HG03378 (cell line): ENCODE results near the gene HCN2.

Source experiments
- ATAC-seq: cut with Tn5 transposase; IDR thresholded peaks from one replicate; pipeline ENCODE4 v1.9.1; 2021; ENCODE audit warnings: mild to moderate bottlenecking, moderate library complexity; ENCODE audit not compliant: unreplicated experiment

HCN2 gene

DNA sequence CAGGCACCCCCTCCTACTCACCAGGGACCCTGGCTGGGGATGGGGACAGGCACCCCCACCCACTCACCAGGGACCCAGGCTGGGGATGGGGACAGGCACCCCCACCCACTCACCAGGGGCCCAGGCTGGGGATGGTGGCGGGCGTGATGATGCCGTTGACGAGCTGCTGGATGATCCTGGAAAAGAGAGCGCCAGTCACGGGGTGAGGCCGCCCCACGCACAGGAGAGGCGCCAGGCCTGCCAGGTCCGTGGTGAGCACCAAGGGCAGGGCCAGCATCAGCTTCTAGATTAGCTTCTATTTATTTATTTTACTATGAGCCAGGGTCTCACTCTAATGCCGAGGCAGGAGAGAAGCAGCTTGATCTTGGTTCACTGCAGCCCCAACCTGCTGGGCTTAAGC, 60.4 kb downstream of the HCN2 start:
- ATAC-seq, result no peak

DNA sequence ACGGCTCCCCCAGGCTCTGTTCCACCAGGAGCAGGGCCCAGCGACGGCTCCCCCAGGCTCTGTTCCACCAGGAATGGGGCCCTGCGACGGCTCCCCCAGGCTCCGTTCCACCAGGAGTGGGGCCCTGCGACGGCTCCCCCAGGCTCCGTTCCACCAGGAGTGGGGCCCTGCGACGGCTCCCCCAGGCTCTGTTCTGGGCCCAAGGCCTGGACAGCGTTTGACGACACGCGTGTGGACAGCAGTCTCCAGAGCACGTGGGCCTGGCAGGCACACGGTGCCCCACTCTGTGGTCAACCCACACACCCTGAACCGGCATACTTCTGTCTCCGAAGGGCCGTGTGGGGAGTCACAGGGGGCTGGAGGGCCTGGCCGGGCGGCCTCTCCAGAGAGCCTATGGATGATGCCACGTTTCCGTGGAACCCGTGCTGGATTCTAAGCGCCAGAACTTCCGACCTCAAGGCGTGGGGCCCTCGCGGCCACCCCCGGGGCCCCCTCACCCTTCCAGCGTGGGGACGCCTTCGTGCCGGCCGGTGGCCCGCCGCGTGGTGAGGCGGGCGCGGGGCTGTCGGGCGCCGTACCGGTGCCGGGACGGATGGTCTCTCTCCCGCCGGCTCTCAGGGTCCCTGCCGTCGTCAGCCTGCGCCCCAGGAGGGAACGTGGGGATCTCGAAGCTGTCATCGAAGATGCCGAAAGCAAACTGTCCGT, 61.6 kb downstream of the HCN2 start:
- ATAC-seq, result no peak

DNA sequence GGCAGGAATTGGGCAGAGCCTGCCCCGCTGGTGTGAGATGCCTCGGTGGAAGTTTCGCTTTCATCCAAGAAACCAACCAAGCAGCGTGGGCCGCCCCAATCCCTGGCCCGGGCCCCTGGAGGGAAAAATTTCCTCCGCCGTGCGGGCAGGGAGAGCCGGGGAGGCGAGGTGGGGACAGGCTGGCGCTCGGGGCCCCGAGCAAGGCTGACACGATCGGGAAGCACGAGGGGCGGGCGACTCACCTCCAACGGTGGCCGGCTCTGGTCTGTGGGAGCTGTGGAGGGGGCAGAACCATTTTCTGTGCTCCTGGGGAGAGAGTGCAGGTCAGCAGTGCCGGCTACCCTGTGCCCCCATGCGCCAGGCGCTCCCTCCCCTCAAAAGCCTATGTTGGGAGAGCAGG, 62.3 kb downstream of the HCN2 start:
- no peak for ATAC-seq

DNA sequence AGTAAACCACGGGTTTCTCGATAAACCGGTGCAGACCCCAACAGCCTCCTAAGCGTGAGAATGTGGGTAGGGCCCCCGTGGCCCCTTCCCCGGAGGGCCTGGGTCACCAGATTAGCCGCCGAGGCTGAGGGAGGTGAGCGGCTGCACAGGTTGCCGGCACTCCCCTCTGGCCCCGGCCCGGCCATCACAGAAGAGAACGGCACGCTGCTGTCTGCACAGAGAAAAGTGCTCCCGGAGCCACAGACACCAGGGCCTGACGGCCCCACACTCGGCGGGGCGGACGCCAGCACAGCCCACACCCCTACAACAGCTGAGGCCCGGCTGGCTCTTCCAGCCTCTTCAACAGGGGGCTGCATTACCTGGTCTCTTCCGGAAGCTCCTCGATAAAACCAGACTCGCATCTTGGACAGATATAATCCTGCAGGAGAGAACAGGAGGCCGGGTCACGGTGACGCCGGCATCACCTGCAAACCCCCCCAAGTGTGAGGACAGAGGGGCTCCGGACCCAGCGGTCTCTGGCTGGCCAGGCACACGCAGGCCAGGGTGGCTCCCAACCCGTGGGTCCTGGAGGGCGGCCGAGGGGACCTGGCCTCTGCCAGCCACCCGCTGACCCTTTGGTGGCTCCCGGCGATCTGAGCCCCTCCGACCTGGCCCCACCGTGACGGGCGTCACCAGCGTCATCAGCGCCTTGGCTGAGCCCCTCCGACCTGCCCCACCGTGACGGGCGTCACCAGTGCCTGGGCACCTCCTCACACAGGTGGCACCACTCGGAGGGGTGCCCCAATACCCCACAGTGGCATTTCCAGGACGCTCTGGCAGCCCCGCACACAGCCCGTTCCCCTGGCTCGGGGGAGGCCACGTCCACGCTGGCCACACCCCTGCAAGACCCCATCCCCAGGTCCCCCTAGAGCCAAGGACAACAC, 63.0 kb downstream of the HCN2 start:
- no peak for ATAC-seq

DNA sequence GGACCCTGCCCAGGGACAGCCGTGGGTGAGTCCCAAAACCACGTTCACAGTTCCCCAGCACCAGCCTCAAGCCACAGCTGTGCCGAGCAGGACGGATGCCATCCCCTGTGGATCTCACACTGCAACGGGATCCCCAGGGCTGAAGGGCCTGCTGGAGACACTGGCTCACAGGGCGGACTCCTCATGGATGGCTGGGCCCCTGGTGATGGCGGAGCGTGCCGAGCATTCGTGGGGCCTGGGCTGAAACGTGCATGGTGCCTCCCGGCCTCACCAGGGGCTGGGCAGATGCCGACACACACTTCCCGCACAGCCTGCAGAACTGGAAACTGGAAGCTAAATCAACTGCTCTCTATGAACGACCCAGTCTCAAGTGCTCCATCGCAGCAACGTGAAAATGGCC, 63.7 kb downstream of the HCN2 start:
- ATAC-seq, result no peak

DNA sequence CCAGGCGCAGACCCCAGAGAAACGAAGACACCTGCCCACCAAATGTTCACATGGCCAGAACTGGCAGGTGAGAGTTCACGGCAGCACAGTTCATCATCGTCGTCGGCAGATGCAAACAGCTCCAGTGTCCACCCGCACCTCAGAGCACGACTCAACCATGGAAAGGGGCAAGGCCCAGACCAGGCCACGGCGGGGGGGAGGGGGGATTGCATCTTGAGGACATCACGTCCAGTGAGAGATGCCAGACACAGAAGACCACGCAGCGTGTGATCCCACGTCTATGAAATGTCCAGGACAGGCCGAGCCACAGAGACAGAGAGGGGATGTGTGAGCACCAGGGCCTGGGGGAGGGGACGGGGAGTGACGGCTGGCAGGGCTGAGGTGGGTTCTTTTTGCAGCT, 66.0 kb downstream of the HCN2 start:
- no peak for ATAC-seq

DNA sequence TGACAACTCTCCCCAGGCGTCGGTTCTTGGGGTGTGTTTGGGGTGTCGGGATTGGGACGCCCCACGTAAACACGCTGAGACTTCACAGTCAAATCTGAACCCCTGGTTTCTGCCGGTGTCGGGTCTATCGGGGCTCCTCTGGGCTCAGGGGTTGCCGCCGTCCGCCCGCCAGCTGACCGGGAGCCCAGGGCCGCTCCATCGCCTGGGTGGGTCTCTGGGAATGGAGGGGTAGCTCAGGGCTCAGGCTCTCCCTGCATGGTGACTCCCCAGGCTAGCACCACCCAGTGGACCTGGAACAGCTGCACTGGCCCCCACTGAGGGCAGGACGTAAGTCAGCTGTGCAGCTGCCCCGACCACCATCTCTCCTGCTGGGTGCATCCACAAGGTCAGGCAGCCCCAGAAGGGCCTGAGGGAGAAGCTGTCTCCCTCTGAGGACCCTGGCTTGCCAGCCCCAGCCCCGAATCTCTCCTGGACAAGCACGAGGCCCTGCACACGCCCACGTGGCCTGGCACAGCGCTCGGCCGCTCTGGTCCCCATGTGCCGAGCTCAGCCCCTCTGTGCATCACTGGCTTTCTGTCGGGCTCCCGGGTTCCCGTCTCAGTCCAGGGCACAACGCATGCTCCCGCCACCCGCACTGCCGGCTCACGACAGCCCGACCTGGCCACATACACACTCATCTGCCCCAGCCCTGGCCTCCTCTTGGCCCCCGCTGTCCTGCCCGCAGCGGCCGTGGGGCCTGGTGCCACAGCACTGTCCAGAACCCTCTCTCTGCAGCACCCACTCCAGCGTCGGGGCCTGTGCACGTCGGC, 67.3 kb downstream of the HCN2 start:
- no peak for ATAC-seq

DNA sequence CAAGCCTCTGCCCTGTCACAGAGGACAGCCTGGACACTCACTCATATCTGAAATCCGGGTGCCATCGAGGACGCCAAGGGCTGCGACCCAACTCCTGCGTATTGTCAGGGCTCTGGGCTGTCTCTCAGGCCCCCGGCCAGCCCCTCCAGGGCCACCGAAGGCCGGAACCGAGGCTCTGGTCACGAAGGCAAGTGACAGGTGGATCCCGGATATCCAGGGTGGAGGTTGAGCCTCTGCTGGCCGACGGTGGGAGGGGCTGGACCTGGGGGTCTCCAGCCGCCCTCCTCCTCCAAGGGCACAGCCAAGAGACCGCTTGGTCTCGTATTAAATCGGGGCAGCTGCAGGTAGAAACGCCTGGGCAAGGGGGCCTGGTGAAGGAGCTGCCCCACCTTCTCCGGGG, 67.9 kb downstream of the HCN2 start:
- no peak for ATAC-seq

DNA sequence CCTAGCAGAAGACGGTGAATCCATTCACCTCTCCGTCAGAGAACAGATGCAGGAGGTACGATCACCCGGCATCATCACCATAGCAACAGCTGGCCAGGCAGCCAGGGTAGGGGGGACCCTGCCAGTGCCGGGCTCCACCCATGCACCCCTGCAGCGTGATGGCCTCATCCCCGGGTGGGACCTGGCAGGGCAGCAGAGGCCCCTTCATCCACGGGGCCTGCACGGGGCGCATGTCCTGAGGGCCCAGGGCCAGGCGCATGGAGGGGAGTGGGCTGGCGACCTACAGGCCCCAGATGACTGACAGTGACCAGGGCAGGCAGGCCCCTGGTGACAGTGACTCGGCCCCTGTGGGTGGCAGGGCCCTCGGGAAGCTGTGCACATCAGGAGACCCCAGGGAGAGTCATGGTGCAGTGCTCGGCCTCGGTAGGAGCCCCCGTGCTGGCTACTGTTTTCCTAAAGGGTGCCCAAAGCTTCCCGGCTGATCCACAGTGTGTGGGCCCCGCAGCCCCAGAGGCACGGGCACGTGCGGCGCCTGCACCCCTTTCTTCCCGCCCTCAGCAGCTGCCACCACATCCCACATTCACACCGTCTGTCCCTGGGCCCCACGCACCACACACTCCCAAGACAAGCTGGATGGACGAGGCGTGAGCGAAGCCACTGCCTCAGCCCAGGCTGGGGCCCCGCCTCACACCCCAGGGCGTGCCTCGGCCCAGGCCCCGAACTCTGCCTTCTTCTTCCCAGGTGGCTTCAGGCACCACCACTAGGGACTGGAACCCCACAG, 68.6 kb downstream of the HCN2 start:
- ATAC-seq, result no peak

DNA sequence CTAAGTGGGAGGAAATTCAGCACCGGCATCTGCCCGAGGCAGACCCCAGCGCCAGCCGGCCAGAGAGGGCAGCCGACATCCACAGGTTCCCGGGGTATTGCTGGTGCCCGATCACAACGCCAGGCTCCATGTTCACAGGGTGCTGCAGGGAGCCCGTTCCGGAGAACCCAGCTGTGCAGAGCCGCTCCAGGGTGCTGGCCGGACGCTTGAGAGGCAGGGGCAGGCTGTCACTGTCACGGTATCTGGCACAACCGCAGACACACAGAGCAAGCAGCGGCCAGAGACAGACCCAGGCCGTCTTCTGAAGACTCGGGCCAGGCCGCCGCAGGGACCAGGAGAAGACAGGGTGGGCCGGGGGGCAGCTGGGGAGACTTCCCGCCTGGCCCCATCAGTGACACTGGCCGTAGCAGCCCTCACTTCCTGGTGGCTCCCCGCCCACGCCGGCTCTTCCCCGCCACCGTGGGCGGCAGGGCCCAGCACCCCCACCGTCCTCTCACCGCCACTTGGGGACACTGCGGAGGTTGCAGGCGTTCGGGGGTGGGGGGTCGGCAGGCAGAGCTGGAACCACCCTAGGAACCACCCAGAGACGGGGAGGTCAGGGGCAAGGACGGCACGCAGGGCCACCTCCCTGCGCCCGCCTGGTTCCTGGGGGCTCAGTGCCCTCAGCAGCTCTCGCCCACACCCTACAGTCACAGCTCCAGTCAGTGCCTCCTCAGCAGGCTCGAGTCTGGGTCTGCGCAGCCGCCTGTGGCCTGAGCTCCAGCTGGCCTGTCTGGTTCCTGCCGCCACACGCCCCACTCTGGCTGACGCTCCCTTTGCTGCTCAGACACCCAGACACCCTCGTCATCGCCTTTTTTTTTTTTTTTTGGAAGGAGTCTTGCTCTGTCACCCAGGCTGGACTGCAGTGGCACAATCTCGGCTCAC, 69.5 kb downstream of the HCN2 start:
- ATAC-seq, result no peak

DNA sequence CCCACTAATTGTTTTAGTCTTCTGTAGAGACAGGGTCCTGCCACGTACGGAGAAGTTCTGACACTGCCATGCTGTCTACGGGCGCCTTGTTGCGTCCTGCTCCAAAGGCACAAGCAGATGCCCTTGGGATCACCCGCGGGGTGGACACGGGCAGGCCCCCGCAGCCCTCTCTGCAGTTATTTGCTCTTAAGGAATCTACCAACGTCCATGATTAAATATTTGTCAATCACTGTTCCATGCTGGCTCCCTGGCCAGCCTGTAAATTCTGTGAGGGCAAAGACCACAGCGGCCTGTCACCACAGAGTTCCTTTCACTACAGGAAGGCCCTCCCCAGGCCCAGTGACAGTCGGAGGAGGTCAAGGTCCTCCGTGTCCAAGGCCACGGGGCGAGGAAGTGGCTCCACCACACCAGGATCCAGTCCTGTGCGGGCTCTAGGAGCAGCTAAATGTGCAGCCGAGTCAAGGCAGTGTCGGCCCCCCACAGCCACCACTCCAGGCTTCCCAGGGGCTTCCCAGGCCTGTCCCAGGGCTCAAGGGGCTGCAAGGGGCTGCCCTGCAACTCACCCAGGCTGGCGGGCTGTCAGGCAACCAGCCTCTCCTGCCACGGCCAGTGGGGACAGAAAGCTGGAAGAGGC, 71.2 kb downstream of the HCN2 start:
- ATAC-seq, result no peak

DNA sequence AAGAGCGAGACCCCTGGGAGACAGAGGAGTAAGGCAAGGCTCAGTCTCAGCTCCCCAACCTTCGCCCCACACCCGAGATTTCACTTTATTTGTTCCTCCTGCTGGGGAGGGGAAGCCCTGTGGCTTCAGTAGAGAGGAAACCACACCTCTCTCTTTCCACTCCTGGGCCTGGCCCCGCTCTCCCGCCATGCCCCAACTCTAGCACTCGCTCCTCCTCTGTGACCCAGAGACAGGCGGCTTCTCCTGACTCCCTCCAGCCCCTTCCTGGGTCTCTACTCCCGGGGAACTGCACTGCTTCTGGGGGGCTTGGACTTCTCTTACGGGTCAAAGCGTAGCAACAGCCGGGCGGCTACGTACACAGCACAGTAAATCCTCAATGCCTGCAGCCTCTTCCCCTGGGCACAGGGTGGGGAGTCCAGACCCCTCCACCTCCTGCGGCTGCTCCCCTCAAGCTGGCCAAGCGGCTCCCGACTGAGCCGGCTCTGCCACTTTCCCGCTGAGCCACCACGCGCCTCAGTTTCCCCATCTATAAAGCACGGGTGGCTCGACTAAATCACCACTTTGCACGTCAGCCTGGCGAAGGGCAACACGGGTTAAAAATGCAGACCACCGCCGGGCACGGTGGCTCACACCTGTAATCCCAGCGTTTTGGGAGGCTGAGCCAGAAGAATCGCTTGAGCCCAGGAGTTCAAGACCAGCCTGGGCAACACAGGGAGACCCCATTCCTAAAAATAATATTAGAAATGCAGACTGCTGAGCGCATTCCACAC, 71.9 kb downstream of the HCN2 start:
- no peak for ATAC-seq

DNA sequence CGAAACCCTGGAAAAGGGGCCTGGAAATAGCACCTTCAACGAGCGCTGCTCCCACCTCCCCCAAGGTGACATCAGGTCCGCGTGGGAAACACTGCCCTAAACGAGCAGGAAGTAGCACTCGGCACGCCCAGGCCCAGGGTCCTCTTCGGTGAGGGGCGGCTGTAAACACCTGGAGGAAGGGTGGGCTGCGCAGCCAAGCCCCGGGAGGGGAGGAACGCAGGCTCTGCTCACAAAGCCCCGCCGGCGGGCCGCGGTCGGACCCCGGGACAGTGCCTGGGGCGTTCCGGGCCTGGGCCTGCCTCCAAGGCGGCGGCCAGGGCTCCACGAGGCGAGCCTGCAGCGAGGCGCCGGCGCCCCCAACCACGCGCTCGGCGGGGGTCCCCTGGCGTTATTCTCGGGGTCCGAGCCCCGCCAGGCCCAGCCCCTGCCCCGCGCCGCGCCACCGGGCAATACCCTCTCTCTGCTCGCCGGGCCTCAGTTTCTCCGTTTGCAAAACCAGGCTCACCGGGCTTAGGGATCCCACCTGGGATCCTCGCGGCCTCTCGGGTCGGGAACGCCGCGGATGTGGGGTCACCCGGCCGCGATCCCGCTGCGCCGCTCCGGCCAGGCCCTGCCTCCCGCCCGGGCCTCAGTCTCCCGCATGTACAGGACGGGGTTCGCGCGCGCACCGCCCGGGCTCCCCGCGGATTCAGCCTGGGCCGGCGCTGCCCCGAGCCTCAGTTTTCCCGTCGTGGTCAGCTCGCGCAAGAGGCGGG, 72.7 kb downstream of the HCN2 start:
- peak; percentile 7 for ATAC-seq

DNA sequence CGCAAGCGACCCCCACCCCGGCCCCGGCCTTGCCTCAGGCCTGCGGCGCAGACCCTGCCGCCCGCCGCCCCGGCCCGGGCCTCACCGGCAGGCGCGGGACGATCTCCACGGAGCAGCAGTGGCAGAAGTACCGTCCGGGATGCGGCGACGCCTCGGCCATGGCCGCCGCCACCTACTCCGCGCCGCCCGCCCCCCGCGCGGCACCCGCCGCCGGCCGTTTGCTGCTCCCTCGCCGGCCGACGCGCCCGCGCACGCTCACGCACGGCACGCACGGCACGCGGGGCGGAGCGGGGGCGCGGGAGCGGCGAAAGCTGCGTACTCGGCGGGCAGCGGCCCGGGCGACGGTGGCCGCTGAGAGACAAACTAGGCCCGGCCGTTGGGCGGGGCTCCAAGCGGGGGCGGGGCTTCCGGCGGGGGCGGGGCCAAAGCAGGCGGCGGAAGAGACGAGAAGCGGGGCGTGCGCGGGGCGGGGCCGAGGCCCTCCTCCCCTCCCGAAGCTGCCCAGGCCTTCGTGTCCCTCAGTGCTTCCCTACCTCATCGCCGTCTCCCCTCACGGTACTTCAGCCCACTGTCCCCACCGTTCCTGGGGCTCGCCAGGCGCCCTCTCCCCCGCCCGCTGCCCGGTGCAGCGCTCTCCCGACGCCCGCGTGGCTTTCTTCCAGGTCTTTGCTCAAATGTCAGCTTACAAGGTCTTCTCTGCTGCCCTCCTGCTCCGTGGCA, 73.4 kb downstream of the HCN2 start, which contains the start of gene RNF126:
Gene RNF126, minus strand, starts transcription at position 253 of the 720 bp plus-strand sequence. Its CDS starts 93 bp downstream, at position 160.
- peak; percentile 35 for ATAC-seq

DNA sequence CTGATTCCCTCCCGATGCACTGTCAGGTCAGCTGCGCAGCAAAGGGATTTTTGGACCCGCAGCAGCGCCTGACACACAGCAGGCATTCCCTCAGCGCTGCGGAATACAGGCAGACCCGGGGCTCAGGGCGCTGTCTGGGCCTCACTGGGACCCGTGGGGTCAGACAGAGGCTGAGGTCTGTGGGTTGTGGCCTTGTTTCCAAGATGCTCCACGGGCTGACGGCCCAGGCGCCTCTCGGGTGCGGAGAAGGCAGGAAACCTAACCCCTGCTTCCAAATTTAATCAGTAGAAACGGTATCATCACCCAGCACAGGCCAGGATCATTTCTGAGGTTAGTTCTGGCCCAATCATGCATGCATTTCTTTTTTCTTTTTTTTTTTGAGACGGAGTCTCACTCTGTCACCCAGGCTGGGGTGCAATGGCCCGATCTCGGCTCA, 74.0 kb downstream of the HCN2 start:
- ATAC-seq, result no peak

DNA sequence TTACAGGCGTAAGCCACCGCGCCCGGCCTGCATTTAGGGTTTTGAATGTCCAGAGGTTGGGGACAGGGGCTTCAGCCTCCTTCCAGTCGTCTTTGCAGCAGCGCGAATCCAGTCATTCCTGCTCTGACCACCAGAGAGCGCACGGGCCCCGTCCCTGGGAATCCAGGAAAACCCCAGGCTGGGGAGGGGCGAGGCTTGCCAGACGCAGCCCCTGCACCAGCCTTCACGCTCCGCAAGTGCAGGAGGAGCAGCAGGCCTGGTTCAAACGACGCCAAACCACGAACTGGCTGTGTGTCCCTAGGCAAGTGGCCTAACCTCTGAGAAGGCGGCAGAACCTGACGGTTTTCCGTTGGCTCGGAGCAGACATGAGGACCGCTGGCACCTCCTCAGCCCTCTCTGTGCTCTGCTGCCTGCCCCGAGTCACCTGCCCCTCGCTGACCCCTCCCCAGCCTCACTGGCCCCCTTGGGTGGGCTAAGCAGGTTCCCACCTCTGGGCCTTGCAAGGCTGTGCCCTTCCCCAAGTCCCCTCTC, 75.3 kb downstream of the HCN2 start:
- ATAC-seq, result no peak
